ENCODE measurements around the gene CDH4. TPM values are rescaled to one million over a fixed set of nuclear protein-coding genes. Genes with fewer than 3 reads are reported as not detected.

Gene CDH4
- total RNA-seq, 1 donor from 2014 or later: 39.7 TPM

DNA sequence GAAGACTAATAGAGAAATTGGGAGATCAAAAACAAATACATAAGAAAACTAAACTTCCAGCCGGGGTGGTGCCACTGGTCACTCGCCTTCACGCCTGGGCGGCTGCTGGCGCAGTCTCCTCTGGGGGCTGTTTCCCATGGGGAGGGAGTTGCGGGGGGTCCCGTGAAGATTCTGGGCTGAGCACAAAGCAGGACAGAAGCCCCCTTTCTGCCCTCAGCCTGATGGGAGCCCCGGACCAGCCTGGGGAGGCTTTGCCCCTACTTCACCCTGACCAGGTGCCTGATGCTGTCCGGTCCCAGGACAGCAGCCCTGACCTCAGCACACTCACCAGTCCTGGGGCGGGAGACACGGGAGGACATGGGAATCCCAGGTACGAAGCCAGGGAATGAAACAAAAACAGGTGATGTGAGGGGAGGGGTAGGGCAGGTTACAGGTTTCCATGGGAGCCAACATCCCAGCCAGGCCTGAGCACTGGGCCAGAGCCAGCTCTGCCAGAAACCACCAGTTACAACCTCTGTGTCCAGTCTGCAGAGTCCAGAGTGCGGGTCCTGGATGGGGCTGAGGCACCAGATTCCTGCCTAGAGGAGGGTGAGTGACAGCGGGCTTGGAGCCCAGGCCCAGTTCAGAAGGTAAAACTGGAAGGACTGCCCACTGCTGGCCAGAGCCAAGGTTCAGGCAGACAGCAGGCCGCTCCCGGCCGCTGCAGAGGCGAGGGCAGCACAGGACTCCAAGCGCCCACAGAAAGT, 487.2 kb downstream of the CDH4 start:
- TF ChIP-seq, protein P1, sequence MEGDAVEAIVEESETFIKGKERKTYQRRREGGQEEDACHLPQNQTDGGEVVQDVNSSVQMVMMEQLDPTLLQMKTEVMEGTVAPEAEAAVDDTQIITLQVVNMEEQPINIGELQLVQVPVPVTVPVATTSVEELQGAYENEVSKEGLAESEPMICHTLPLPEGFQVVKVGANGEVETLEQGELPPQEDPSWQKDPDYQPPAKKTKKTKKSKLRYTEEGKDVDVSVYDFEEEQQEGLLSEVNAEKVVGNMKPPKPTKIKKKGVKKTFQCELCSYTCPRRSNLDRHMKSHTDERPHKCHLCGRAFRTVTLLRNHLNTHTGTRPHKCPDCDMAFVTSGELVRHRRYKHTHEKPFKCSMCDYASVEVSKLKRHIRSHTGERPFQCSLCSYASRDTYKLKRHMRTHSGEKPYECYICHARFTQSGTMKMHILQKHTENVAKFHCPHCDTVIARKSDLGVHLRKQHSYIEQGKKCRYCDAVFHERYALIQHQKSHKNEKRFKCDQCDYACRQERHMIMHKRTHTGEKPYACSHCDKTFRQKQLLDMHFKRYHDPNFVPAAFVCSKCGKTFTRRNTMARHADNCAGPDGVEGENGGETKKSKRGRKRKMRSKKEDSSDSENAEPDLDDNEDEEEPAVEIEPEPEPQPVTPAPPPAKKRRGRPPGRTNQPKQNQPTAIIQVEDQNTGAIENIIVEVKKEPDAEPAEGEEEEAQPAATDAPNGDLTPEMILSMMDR (IDR thresholded peaks at IDR 0.05; ENCODE audit: insufficient read depth, low read length, poor library complexity, severe bottlenecking): no peak
- Histone ChIP-seq H3K36me3 (ENCODE audit: control insufficient read depth, insufficient read depth, low read length) (no peaks in the 10 kb centered on the region), H3K4me3 (ENCODE audit: low read depth, low read length) (no peak overlapping the region), H3K27me3 (ENCODE audit: control insufficient read depth, insufficient read depth, low read length) (peaks cover 3% of the 10 kb centered on the region)
- DNase-seq (ENCODE audit: low read depth): no peak

DNA sequence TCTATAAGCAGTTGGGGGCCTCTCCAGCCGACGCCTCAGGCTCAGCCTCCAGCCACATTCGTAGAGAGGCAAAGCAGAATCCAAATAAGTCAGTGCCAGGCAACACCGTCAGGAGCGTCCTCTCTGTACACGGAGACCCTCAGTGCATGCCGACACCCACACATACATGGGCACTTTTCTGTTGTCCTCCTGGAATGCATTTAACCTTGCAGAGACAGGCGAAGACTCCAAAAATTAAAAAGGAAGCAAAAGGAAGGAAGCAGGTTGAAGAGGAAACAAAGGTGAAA, 487.7 kb downstream of the CDH4 start:
- no peak overlapping the region for H3K4me3 ChIP-seq (ENCODE audit: low read depth, low read length)
- H3K27me3 ChIP-seq (ENCODE audit: control insufficient read depth, insufficient read depth, low read length): peaks cover 2% of the 10 kb centered on the region

DNA sequence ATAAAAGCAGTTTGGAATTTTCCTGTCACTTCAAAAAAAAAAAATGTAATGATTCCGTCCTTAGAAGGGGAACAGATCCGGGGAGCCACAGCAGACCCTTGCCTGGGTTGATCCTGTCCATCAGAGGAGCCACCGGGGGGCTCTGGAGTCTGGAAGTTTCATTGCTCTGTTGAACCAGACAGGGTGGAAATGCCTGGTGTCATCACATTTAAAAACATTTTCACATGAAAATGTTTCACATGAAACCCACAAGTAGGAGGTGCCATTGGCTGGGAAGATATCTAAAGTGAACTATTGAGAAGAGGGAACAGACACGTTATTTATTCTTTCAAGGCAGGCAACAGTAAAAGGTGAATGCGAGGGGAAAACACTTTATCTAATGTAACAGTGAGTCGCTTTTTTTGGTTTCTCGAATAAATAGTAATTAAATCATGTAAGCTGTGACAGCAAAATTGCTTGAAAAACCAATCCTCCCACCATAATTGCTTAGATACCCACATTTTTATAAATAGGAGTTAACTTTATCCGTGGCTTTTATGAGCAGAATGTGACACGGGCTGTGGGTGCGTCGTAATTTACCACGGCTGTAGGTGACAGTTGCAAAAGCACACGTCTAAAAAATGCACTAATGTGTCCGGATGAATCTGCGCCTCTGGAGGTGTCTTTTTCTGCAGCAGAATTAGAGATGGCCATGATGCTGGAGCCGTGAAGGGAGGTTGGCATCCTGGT, 490.2 kb downstream of the CDH4 start:
- no peaks in the 10 kb centered on the region for H3K27me3 ChIP-seq (ENCODE audit: control insufficient read depth, insufficient read depth, low read length)
- DNase-seq (ENCODE audit: low read depth): no peak
- TF ChIP-seq, protein P1 (IDR thresholded peaks at IDR 0.05; ENCODE audit: insufficient read depth, low read length, poor library complexity, severe bottlenecking): no peak
- no peak overlapping the region for H3K4me3 ChIP-seq (ENCODE audit: low read depth, low read length)
- H3K36me3 ChIP-seq (ENCODE audit: control insufficient read depth, insufficient read depth, low read length): no peaks in the 10 kb centered on the region

More for the DNA sequence above, 487.7 kb downstream of the CDH4 start:
- no peaks in the 10 kb centered on the region for H3K36me3 ChIP-seq (ENCODE audit: control insufficient read depth, insufficient read depth, low read length)
- TF ChIP-seq, protein P1 (IDR thresholded peaks at IDR 0.05; ENCODE audit: insufficient read depth, low read length, poor library complexity, severe bottlenecking): no peak
- no peak for DNase-seq (ENCODE audit: low read depth)

DNA sequence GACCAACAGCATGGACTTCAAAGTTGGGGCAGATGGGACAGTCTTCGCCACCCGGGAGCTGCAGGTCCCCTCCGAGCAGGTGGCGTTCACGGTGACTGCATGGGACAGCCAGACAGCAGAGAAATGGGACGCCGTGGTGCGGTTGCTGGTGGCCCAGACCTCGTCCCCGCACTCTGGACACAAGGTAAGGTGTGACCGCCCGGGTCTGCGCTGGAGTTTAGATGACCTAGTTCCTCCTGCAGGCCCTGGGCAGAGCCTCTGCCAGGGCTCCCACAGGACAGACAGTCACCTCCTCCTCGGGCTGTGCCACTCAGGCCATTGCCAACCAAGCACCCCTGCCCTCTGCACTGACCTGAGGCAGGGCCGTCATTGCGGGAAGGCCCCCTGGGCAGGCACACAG, 491.5 kb downstream of the CDH4 start:
- TF ChIP-seq, protein P1 (IDR thresholded peaks at IDR 0.05; ENCODE audit: insufficient read depth, low read length, poor library complexity, severe bottlenecking): no peak
- Histone ChIP-seq H3K36me3 (ENCODE audit: control insufficient read depth, insufficient read depth, low read length) (no peaks in the 10 kb centered on the region), H3K4me3 (ENCODE audit: low read depth, low read length) (no peak overlapping the region), H3K27me3 (ENCODE audit: control insufficient read depth, insufficient read depth, low read length) (no peaks in the 10 kb centered on the region)
- no peak for DNase-seq (ENCODE audit: low read depth)

DNA sequence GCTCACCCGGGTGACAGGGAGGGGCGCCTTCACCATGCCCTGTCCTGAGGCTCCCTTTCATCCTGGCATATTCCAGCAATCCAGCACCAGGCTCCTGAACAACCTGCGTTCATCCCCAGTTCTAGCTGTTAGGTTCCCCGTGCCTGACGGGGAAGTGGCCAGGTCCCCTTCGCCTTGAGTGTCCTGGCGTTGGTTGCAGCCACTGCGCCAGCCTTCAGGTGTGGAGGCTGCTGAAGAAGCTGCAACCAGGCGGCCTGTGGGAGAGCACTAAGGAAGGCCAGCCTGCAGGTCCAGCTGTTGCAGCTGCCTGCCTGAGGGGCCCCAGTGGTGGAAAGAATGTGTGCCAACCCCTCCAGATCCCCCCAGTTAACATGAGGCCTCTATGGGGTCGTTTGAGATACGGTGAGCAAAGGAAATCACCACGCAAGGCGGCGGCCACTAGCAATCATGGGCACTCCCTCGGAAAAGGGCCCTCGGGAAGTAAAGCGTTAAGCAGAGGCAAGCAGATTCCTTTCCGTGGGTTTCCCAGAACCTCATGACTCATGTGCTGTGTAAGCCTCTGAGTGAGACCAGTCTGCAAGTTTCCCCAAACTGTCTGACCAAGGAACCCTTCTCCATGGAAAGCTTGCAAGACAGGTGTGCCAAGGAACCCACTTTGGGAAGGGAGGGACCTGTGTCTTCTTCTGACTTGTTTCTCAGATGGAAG, 492.8 kb downstream of the CDH4 start:
- H3K36me3 ChIP-seq (ENCODE audit: control insufficient read depth, insufficient read depth, low read length): no peaks in the 10 kb centered on the region
- TF ChIP-seq, protein P1 (IDR thresholded peaks at IDR 0.05; ENCODE audit: insufficient read depth, low read length, poor library complexity, severe bottlenecking): no peak
- DNase-seq (ENCODE audit: low read depth): peak; percentile 44
- H3K27me3 ChIP-seq (ENCODE audit: control insufficient read depth, insufficient read depth, low read length): no peaks in the 10 kb centered on the region
- no peak overlapping the region for H3K4me3 ChIP-seq (ENCODE audit: low read depth, low read length)
